ENCODE data around the gene ZNF268. TPM values are rescaled to one million over a fixed set of nuclear protein-coding genes. Genes with fewer than 3 reads are reported as not detected.

The ZNF268 gene
- 15.7 TPM for total RNA-seq

DNA sequence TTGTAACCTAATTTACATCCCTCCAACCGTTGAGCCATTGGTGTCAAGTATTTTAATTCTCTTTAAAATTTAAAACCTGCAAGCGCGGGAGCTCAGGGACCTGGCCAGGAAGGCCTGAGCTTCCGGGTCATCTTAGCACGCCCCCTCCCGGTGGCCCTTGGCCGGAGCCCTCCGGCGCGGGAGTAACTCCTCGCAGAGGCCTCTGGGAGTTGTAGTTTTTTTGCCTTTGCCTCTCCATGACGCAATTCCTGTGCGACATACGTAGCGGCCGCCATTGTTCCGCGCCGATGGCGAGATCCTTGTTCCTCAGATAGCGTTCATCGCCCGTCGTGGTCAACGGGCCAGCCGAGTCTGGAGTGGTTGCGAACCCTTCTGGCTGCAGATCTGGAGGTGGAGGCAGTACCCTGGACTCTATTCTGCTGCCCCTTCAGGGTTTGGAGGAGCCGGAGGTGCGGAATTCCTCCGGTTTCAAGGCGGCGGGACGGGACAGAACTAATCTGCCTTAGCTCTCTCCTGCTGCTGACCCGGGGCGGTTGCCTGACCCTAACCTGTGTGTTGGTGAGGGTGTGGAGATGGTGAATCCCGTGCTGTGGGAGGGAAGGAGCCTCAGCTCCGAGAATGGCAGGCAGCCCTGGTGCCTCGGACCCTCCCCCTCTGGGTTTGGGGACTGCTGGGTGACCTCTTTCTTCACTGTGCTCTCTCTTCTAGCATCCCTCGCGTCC, at the start of gene ZNF268:
TSS of gene ZNF268 (plus strand) at position 258 of the 722 bp plus-strand sequence. CDS start 503 bp downstream, outside the sequence.
- Histone ChIP-seq H3K27ac (ENCODE audit: low read depth, low read length) (peak within 1 kb of the TSS; percentile 54), H3K9ac (ENCODE audit: low read depth in 1 of 3, low read length in 3 of 3) (peak within 1 kb of the TSS; percentile 81 to 92 (median 92)), H3K4me1 (ENCODE audit: control insufficient read depth in 3 of 3, insufficient read depth in 3 of 3, low read length in 3 of 3) (peaks cover 0 to 8% (median 5%) of the 10 kb centered on the region in 3 donors), H3K4me3 (ENCODE audit: low read length in 3 of 3) (peak within 1 kb of the TSS; percentile 85 to 99 (median 99)), H3K27me3 (ENCODE audit: control insufficient read depth in 3 of 3, insufficient read depth in 3 of 3, low read length in 3 of 3) (no peaks in the 10 kb centered on the region), H3K9me3 (ENCODE audit: control insufficient read depth in 3 of 3, low read length in 3 of 3) (peaks cover 14 to 30% (median 20%) of the 10 kb centered on the region in 3 donors), H3K36me3 (ENCODE audit: control insufficient read depth in 3 of 3, insufficient read depth in 3 of 3, low read length in 3 of 3) (peaks cover 34 to 38% (median 35%) of the 10 kb centered on the region in 3 donors)

DNA sequence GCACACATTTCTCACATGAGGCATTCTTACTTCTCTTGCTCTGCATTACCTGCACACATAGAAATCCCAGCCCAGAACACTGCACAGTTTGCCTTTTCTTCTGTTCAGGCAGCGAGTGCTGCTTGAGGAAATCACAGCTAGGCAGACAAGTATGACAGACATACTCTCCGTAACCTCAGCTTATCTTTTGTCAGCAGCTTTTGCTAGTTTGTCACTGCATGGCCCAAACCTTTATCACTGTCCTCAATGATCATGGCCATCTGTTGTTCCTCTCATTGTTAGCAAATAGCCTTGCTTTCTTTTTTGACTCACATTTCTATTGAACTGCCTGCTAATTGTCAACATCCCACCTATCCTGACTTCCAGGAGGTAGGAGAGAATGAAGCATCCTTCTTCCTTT, 45.5 kb upstream of the ZNF268 start:
- peaks cover 44 to 66% (median 62%) of the 10 kb centered on the region in 3 donors for H3K36me3 ChIP-seq (ENCODE audit: control insufficient read depth in 3 of 3, insufficient read depth in 3 of 3, low read length in 3 of 3)
- no peak overlapping the region for H3K9ac ChIP-seq (ENCODE audit: low read depth in 1 of 3, low read length in 3 of 3)
- no peak overlapping the region for H3K27ac ChIP-seq (ENCODE audit: low read depth, low read length)
- H3K27me3 ChIP-seq (ENCODE audit: control insufficient read depth in 3 of 3, insufficient read depth in 3 of 3, low read length in 3 of 3), result no peaks in the 10 kb centered on the region
- H3K4me1 ChIP-seq (ENCODE audit: control insufficient read depth in 3 of 3, insufficient read depth in 3 of 3, low read length in 3 of 3), result no peaks in the 10 kb centered on the region
- H3K4me3 ChIP-seq (ENCODE audit: low read length in 3 of 3), result peak overlapping the region in 1 of 3 donors; percentile 18
- peaks cover 24 to 61% (median 30%) of the 10 kb centered on the region in 3 donors for H3K9me3 ChIP-seq (ENCODE audit: control insufficient read depth in 3 of 3, low read length in 3 of 3)

DNA sequence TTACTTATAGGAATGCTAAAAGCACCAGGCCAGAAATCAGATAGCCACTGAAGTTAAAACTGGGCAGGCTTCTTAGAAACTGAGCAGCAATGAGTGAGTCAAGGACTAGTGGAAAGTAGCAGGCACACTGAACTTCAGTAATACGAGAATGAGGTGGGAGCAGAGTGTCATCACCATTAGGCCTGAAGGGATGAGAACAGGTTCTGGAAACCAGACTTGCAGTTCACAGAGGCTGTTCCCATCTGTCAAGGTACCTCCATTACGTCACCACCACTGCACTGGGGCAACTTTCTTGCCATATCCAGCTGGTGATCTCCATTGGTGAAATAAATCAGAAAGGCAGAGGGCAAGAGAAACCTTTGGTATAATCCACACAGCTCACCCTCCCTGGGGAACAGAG, 35.3 kb upstream of the ZNF268 start:
- Histone ChIP-seq H3K4me1 (ENCODE audit: control insufficient read depth in 3 of 3, insufficient read depth in 3 of 3, low read length in 3 of 3) (no peaks in the 10 kb centered on the region), H3K27me3 (ENCODE audit: control insufficient read depth in 3 of 3, insufficient read depth in 3 of 3, low read length in 3 of 3) (no peaks in the 10 kb centered on the region), H3K27ac (ENCODE audit: low read depth, low read length) (no peak overlapping the region), H3K36me3 (ENCODE audit: control insufficient read depth in 3 of 3, insufficient read depth in 3 of 3, low read length in 3 of 3) (peaks cover 38 to 71% (median 68%) of the 10 kb centered on the region in 3 donors), H3K9ac (ENCODE audit: low read depth in 1 of 3, low read length in 3 of 3) (no peak overlapping the region), H3K9me3 (ENCODE audit: control insufficient read depth in 3 of 3, low read length in 3 of 3) (peaks cover 23 to 60% (median 24%) of the 10 kb centered on the region in 3 donors), H3K4me3 (ENCODE audit: low read length in 3 of 3) (peak overlapping the region in 1 of 3 donors; percentile 2)

DNA sequence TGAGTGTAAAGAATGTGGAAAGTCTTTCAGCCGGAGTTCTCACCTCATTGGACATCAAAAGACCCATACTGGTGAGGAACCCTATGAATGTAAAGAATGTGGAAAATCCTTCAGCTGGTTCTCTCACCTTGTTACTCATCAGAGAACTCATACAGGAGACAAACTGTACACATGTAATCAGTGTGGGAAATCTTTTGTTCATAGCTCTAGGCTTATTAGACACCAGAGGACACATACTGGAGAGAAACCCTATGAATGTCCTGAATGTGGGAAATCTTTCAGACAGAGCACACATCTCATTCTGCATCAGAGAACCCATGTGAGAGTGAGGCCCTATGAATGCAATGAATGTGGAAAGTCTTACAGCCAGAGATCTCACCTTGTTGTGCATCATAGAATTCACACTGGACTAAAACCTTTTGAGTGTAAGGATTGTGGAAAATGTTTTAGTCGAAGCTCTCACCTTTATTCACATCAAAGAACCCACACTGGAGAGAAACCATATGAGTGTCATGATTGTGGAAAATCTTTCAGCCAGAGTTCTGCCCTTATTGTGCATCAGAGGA, 25.1 kb upstream of the ZNF268 start:
- Histone ChIP-seq H3K9ac (ENCODE audit: low read depth in 1 of 3, low read length in 3 of 3) (no peak overlapping the region), H3K9me3 (ENCODE audit: control insufficient read depth in 3 of 3, low read length in 3 of 3) (peaks cover 33 to 72% (median 48%) of the 10 kb centered on the region in 3 donors), H3K27ac (ENCODE audit: low read depth, low read length) (no peak overlapping the region), H3K36me3 (ENCODE audit: control insufficient read depth in 3 of 3, insufficient read depth in 3 of 3, low read length in 3 of 3) (peaks cover 48 to 70% (median 67%) of the 10 kb centered on the region in 3 donors), H3K4me1 (ENCODE audit: control insufficient read depth in 3 of 3, insufficient read depth in 3 of 3, low read length in 3 of 3) (no peaks in the 10 kb centered on the region), H3K27me3 (ENCODE audit: control insufficient read depth in 3 of 3, insufficient read depth in 3 of 3, low read length in 3 of 3) (no peaks in the 10 kb centered on the region), H3K4me3 (ENCODE audit: low read length in 3 of 3) (peak overlapping the region in 1 of 3 donors; percentile 32)

DNA sequence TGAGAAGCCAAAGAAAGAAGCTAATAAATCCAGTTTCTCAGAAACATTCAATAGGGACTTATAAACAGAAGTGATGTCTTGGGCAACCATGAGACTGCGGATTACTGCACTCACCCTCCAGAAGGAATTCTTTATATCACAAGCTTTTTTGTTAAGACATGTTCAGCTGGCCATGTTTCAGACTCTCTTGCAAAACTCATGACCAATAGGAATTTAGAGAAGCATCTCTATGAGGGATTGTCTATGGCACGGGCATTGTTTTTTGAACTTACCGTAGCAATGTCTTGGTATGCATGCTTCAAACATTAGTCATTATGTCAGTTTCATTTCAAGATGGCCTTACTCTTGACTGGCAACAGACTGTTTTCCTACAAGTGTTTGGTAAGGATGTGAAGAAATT, 15.5 kb upstream of the ZNF268 start:
- Histone ChIP-seq H3K4me3 (ENCODE audit: low read length in 3 of 3) (no peak overlapping the region), H3K9me3 (ENCODE audit: control insufficient read depth in 3 of 3, low read length in 3 of 3) (peaks cover 7 to 31% (median 8%) of the 10 kb centered on the region in 3 donors), H3K27ac (ENCODE audit: low read depth, low read length) (no peak overlapping the region)

DNA sequence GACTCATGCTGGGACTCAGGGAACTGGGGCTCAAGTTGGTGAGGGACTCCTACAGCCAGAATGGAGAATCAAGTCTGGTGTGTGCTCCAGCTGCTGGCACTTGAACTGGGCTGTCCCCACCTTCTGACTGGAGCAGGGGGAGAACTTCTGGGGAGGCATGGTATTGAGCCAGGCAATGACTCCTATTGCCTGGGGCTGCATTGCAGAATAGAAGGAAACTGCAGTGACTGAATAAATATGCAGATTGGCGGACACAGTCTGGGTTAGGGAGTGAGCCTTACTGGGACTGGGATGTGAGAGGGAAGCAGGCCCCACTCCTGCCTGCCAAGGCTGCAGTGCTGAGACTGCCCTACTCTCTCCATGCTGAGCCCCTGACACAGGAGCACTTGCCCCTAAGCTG, 8.8 kb upstream of the ZNF268 start:
- peaks cover 11 to 27% (median 12%) of the 10 kb centered on the region in 3 donors for H3K9me3 ChIP-seq (ENCODE audit: control insufficient read depth in 3 of 3, low read length in 3 of 3)
- H3K27me3 ChIP-seq (ENCODE audit: control insufficient read depth in 3 of 3, insufficient read depth in 3 of 3, low read length in 3 of 3), result no peaks in the 10 kb centered on the region
- no peaks in the 10 kb centered on the region for H3K36me3 ChIP-seq (ENCODE audit: control insufficient read depth in 3 of 3, insufficient read depth in 3 of 3, low read length in 3 of 3)
- no peak overlapping the region for H3K9ac ChIP-seq (ENCODE audit: low read depth in 1 of 3, low read length in 3 of 3)
- no peak overlapping the region for H3K27ac ChIP-seq (ENCODE audit: low read depth, low read length)
- no peak overlapping the region for H3K4me3 ChIP-seq (ENCODE audit: low read length in 3 of 3)
- no peaks in the 10 kb centered on the region for H3K4me1 ChIP-seq (ENCODE audit: control insufficient read depth in 3 of 3, insufficient read depth in 3 of 3, low read length in 3 of 3)

More for the DNA sequence above, 15.5 kb upstream of the ZNF268 start:
- no peaks in the 10 kb centered on the region for H3K27me3 ChIP-seq (ENCODE audit: control insufficient read depth in 3 of 3, insufficient read depth in 3 of 3, low read length in 3 of 3)
- H3K4me1 ChIP-seq (ENCODE audit: control insufficient read depth in 3 of 3, insufficient read depth in 3 of 3, low read length in 3 of 3), result no peaks in the 10 kb centered on the region
- H3K9ac ChIP-seq (ENCODE audit: low read depth in 1 of 3, low read length in 3 of 3), result no peak overlapping the region
- no peaks in the 10 kb centered on the region for H3K36me3 ChIP-seq (ENCODE audit: control insufficient read depth in 3 of 3, insufficient read depth in 3 of 3, low read length in 3 of 3)

DNA sequence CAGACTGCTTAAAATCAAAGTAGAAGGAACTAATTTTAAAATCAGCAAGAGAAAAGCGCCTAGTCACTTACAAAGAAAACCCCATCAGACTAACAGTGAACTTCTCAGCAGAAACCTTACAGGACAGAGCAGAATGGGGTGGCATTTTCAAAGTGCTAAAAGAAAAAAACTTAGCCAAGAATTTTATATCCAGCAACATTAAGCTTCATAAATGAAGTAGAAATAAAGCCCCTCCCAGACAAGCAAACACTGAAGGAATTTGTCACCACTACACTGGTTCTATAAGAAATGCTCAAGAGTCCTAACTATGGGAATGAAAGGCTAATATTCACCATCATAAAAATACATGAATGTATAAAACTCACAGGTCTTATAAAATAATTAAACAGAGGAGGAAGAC, 6.4 kb upstream of the ZNF268 start:
- Histone ChIP-seq H3K4me3 (ENCODE audit: low read length in 3 of 3) (no peak overlapping the region), H3K27ac (ENCODE audit: low read depth, low read length) (no peak overlapping the region), H3K9me3 (ENCODE audit: control insufficient read depth in 3 of 3, low read length in 3 of 3) (peaks cover 11 to 25% (median 12%) of the 10 kb centered on the region in 3 donors), H3K27me3 (ENCODE audit: control insufficient read depth in 3 of 3, insufficient read depth in 3 of 3, low read length in 3 of 3) (no peaks in the 10 kb centered on the region), H3K4me1 (ENCODE audit: control insufficient read depth in 3 of 3, insufficient read depth in 3 of 3, low read length in 3 of 3) (no peaks in the 10 kb centered on the region), H3K9ac (ENCODE audit: low read depth in 1 of 3, low read length in 3 of 3) (no peak overlapping the region), H3K36me3 (ENCODE audit: control insufficient read depth in 3 of 3, insufficient read depth in 3 of 3, low read length in 3 of 3) (no peaks in the 10 kb centered on the region)

DNA sequence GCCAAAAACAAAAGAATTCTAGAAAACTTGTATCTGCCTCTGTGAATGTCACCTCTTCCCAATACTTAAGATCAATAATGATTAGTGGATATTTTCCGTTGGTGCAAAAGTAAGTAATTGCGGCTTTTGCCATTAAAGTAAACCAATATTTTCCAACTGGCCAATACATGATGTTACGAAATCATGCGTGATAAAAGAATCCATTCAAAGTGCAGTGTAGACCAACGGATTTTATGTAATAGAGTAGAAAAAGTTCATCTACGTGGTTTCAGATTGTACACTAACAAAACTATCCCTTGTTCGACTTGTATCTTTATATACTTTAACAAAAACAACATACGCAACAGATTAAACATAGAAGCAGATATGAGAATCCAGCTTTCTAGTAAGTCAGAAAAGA, 626 bp upstream of the ZNF268 start:
- Histone ChIP-seq H3K36me3 (ENCODE audit: control insufficient read depth in 3 of 3, insufficient read depth in 3 of 3, low read length in 3 of 3) (peaks cover 28 to 31% (median 30%) of the 10 kb centered on the region in 3 donors), H3K9me3 (ENCODE audit: control insufficient read depth in 3 of 3, low read length in 3 of 3) (peaks cover 14 to 24% (median 18%) of the 10 kb centered on the region in 3 donors), H3K4me1 (ENCODE audit: control insufficient read depth in 3 of 3, insufficient read depth in 3 of 3, low read length in 3 of 3) (peaks cover 0 to 8% (median 5%) of the 10 kb centered on the region in 3 donors), H3K9ac (ENCODE audit: low read depth in 1 of 3, low read length in 3 of 3) (no peak overlapping the region), H3K4me3 (ENCODE audit: low read length in 3 of 3) (no peak overlapping the region), H3K27ac (ENCODE audit: low read depth, low read length) (no peak overlapping the region), H3K27me3 (ENCODE audit: control insufficient read depth in 3 of 3, insufficient read depth in 3 of 3, low read length in 3 of 3) (no peaks in the 10 kb centered on the region)

DNA sequence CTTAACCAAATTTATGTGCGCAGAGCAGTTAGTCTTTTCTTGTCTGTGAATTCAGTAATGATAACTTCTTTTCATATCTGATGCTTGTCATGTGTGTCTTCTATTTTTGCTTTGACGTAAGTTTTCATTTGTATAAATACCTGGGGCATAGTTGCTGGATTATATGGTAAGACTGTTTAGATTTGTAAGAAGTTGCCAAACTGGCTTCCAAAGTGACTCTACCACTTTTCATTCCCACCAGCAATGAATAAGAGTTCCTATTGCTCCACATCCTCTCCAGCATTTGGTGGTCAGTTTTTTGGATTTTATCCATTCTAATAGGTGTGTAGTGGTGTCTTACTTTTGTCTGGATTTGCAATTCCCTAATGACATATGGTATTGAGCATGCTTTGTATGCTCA, 8.9 kb downstream of the ZNF268 start:
- Histone ChIP-seq H3K4me1 (ENCODE audit: control insufficient read depth in 3 of 3, insufficient read depth in 3 of 3, low read length in 3 of 3) (no peaks in the 10 kb centered on the region), H3K27me3 (ENCODE audit: control insufficient read depth in 3 of 3, insufficient read depth in 3 of 3, low read length in 3 of 3) (no peaks in the 10 kb centered on the region), H3K27ac (ENCODE audit: low read depth, low read length) (no peak overlapping the region), H3K36me3 (ENCODE audit: control insufficient read depth in 3 of 3, insufficient read depth in 3 of 3, low read length in 3 of 3) (peaks cover 89 to 97% (median 92%) of the 10 kb centered on the region in 3 donors), H3K9me3 (ENCODE audit: control insufficient read depth in 3 of 3, low read length in 3 of 3) (peaks cover 22 to 76% (median 51%) of the 10 kb centered on the region in 3 donors), H3K9ac (ENCODE audit: low read depth in 1 of 3, low read length in 3 of 3) (no peak overlapping the region), H3K4me3 (ENCODE audit: low read length in 3 of 3) (peak overlapping the region in 2 of 3 donors; percentile 38 to 61)

DNA sequence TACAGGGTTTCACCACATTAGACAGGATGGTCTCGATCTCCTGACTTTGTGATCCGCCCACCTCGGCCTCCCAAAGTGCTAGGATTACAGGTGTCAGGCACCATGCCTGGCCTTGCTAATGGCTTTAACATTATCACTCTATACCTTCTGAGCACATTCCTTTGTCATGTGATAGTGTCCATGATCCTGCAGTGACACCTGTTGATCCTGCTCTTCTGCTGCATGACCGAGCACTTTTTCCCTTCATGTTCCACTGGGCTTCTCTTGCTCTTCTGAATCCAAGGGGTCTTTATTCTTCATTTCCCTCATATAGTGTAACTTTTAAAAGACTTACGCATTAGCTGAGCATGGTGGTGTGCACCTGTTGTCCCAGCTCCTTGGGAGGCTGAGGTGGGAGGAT, 11.6 kb downstream of the ZNF268 start:
- peaks cover 79 to 83% (median 80%) of the 10 kb centered on the region in 3 donors for H3K36me3 ChIP-seq (ENCODE audit: control insufficient read depth in 3 of 3, insufficient read depth in 3 of 3, low read length in 3 of 3)
- no peaks in the 10 kb centered on the region for H3K4me1 ChIP-seq (ENCODE audit: control insufficient read depth in 3 of 3, insufficient read depth in 3 of 3, low read length in 3 of 3)
- no peaks in the 10 kb centered on the region for H3K27me3 ChIP-seq (ENCODE audit: control insufficient read depth in 3 of 3, insufficient read depth in 3 of 3, low read length in 3 of 3)
- peaks cover 13 to 61% (median 41%) of the 10 kb centered on the region in 3 donors for H3K9me3 ChIP-seq (ENCODE audit: control insufficient read depth in 3 of 3, low read length in 3 of 3)
- peak overlapping the region in 2 of 3 donors; percentile 23 to 31 for H3K4me3 ChIP-seq (ENCODE audit: low read length in 3 of 3)
- no peak overlapping the region for H3K27ac ChIP-seq (ENCODE audit: low read depth, low read length)
- no peak overlapping the region for H3K9ac ChIP-seq (ENCODE audit: low read depth in 1 of 3, low read length in 3 of 3)
